NCI-H2029 (cell line): Measurements from ENCODE around the gene AIG1.
"Not testable (repeated sequence)": the region's sequence is repeated elsewhere in the genome, so short reads cannot be mapped to it uniquely, and the experiment has no call there.

Experiments
- DNase-seq: peaks from one replicate; lab custom pipeline; 2025; lab: John Stamatoyannopoulos, UW

Gene AIG1

DNA sequence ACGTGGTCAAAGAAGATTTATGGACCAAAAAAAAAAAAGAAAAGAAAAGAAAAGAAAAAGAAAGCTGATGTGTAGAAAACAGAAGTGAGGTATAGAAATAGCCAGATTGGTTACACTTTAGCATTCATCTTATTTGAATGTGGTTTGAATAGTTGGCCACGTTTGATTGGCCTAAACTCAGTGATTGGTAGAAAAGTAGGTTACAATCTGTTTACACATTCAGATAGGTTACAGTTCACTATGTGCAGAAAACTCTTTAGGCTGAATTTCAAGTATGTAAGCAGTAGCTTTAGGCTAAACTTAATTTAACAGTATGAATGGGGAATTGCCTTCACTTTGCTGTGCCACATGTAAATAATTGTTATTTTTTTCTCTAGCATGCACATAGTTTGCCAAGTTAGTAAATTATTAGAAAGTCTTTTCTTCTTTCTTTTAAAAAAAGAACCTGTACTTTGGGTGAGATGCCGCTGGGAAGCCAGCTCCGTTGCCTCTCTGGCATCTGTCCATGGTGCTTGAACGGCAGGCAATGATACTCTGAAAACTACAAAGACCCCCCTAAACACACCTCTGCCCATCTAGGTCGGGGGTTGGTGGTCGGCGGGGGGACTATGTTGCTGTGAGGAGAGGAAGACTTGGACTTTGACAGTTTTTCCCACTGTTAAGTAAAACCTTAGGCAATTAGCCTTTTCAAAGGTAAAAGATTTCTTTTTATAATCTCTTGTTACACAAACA, 173.0 kb downstream of the AIG1 start:
- DNase-seq = no peak

DNA sequence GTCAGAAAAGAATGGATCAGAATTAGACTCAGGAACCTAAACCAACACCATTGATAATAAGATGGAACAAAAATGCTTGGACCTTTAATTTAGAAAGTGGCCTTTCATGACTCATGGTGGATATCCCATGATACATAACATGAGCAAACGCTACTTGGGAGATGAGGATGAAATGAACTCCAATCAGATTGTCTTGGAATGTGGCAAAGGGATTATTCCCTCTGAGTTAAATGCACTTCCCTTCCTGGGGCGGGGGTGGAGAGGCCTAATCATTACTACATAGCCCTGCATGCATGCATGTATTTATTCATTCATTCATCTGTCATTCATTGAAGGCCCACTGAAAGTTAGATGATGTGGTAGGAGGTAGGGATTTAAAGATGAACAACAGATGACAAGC, 174.0 kb downstream of the AIG1 start:
- no peak for DNase-seq

DNA sequence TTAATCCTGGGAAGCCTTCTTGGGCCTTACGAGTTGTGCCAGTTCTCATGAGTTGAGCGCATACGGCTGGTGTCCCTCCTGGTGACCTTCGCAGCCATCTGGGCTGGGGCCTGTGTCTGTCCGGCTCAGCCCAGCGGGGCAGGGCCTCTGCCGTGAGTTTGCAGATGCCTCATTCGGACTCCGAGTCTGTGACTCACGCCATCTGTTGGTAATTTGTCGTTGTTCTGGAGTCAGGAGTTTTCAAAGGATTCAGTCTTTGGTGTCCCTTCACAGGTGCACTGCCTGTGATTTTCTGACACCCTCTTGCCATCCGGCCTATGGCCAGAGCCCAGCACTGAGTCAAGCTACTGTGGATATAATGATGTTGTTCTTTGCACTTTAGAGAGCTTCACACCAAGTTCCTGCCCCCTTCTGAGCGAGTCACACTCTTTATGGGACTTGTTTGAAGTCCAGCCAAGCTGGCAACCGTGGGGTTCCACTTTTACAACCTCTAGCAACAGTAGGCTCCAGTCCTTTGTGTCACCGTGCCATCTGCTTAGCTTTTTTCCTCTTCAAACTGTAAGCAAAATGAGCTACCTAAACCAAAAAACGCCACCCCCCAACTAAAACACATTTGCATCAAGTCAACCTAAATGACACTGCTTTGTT, 175.6 kb downstream of the AIG1 start:
- no peak for DNase-seq

DNA sequence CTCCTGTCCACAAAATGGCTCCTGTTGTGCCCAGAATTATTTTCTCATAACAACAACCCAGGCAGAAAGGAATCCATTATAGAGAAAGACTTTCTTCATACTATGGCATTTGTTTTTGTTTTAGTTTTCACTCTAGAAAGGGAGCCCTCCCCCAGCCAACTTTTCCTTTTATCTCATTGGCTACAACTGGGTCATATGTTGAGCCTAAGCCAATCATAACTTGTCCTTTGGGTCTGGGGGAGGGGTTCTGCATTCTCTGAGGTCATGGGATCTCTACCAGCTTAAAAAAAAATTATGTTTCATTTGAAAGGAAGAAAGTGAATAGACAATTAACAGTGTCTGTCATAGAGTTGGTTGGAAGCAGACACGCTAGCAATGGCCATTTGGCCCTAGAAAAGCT, 177.6 kb downstream of the AIG1 start:
- no peak for DNase-seq

DNA sequence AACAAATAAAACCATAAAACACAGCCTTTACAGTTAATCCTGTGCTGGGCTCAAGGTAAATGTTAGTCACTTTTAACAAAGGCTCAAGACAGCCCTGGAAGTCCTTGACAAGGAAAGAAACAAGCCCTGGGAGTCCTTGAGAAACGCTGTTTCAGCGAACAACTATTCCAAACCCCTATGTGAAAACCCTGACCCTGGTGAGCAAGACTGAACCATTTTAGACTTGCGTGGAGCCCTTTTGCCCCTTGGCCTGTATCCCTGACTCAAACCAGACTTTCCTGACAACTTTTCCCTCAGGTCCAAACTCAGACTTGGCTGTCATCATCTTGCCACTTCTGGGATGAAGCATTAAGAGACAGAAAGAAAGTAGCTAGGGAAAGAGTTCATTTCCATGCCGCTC, 180.4 kb downstream of the AIG1 start:
- no peak for DNase-seq

DNA sequence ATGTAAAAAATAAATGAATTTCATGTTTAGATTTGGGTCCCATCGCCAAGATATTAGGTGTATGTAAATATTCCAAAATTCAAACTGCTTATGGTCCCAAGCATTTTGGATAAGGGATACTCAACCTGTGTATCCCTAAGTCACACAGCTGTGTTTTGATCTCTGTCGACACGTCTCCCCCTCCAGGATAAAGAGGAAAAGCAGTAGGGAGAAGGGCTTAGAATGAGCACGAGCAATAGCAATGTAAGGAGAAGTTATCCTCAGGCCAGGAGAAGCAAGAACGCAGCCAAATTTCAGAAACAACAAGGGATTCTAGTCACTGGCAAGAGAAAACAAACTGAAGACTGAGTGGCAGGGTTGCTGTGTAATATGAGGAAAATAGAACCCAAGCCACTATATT, 181.2 kb downstream of the AIG1 start:
- no peak for DNase-seq

DNA sequence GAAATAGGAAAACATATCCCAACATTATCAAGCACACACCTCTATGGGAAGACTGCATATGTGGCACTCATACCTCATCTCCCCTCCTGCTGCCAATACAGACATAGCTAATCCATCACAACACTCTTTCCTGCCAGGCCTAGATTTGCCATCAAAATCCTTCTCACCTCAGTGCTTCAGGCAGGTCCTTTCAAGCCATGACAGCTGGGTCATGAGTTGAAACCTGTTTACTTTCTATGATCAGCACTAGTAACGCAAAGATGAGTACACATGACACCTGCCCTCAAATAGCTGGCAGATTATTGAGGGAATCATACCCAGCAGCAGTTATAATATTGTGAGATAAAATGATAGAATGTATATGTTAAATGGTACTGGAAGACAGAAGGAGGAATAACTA, 183.1 kb downstream of the AIG1 start:
- DNase-seq = no peak

DNA sequence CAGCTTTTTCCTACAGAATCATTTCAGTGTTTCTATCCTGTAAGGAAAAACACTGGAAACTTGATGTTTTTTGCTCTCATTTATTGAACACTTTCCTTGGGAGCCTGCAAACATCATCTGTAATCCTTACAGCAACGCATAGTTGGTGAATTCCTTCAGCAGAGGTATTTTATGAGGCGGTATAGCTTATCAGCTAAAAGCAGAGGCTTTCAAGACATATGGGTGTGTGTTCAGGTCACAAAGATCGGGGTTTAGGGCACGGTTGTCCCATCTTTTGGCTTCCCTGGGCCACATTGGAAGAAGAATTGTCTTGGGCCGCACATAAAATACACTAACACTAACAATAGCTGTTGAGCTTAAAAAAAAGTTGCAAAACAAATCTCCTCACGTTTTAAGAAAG, 185.0 kb downstream of the AIG1 start:
- no peak for DNase-seq

DNA sequence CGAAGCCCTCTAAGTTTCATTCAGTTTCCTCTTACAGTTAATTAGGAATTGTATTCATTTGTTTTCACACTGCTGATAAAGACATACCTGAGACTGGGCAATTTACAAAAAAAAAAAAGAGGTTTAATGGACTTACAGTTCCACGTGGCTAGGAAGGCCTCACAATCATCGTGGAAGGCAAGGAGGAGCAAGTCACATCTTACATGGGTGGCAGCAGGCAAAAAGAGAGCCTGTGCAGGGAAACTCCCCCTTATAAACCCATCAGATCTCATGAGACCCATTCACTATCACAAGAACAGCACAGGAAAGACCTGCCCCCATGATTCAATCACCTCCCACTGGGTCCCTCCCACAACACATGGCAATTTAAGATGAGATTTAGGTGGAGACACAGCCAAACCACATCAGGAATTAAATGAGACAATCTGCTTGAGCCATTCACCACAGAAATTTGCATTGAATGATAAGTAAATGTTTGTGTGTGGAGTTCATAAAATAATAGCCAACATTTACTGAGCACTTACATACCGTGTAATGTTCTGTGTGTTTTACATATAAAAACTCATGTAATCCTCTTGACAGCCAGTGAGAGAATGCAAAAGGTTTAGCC, 185.6 kb downstream of the AIG1 start:
- not testable (repeated sequence) for DNase-seq

DNA sequence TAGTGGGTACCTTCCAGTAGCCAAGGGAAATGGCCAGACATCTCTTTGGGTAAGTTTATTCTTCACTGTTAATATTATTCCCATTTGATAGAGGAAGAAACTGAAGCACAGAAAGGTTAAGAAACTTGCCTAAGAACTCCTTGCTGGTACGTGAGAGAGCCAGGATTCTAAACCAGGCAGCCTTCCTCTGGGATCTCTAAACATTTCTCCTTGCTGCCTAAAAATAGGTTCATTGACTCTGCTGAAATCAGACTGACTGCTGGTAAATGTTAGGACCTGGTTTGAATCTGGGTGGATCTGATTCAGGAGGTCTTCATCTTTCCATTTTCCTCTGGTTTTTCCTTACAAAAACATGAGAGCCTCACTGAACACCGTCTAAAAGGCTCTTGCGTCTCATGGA, 186.9 kb downstream of the AIG1 start:
- DNase-seq = no peak

DNA sequence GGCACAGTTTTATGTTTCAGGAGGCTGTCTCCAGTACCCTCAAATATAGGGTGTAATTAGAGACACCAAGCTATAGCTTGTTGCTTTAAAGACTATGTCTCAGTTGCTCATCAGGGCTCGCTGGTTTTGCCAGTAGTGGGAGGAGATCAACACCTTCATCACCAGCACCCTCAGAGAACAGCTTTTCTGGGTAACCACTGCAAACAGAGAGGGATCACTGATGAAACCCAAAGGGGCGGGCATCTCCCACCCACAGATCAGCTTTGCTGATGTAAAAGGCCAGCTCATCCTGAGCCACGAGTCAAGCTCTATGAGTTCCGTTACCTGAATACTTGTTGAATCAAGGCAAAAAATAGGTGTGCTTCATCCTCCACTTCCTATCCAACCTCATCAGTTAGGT, 187.7 kb downstream of the AIG1 start:
- DNase-seq = no peak

DNA sequence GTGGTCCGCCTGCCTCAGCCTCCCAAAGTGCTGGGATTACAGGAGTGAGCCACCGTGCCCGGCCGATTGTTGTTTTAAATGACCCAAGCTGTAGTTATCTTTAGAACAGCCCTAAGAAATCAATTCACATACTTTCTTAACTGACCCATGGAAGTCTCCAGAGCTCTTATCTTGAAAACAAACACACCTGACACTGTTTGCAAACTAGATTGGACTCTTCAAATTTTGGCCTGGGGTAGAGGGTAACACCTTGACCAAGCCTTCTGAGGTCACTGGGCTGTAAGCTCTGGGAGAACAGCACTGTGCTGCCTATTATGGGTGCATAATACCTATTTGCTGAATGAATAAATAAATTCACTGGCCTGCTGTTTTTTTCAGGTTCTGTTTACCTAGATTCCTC, 190.6 kb downstream of the AIG1 start:
- no peak for DNase-seq

DNA sequence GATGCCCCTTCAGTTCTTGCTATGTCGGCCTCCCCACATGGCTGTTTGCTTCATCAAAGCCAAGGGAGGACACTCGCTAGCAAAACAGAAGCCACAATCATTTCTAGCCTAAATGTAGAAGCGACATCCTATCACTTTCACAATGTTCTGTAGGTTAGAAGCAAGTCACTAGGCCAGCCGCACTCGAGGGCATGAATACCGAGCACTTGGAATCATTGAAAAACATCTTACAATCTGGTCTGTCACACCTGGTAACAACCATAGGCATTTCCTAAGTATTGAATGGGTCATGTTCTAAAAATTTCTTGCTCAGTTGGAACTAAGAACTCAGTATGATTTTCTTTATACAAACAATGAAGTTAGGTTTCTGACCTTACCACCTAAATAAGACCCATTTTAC, 192.3 kb downstream of the AIG1 start:
- no peak for DNase-seq

DNA sequence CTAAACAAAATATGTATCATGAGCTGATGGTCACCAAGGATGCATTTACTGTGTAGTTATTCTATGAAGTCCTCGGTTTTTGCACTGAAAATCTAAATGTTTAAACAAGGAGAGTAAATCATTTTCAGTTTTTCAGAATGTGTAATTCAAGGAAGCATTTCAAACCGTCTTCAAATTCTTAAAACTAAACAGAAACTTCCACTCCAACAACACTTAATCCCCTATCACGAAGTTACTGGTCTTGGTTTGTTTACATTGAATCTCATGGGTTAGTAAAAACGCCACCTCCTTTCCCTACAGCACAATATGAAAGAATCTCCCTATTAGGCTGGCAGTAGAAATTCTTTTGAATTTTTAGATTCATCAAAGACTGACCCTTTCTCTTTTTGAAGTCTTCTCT, 192.9 kb downstream of the AIG1 start:
- DNase-seq = no peak

DNA sequence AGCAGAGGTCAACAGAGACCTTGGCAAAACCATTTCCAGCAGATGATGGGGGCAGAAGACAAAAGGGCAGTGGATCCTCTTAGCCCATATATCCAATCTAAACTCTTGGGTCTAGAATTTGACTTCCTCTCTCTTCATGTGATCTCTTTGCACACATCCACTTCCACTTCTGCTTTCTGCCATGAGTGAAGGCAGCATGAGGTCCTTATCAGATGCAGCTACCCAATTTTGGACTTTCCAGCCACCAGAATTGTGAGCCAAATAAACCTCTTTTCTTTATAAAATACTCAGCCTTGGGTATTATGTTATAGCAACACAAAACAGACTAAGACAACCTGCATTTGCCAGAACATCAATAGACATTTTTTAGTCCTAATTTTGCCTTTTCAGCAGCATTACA, 198.3 kb downstream of the AIG1 start:
- DNase-seq = no peak

DNA sequence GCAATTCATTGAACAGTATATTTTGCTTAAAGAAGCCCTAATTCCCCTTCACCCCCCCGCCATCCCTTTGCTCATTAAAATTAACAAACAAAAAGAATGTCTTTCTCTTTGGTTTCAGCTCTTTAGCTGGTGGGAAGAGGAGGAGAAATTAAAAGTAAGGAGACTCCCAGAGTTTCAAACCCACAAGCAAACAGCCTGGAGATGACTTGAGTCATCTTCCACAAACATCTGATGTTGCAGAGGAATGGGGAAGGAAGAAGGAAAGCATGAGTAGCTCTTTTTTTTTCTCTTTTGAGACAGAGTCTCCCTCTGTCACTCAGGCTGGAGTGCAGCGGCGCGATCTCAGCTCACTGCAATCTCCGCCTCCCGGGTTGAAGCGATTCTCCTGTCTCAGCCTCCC, 200.2 kb downstream of the AIG1 start:
- no peak for DNase-seq

DNA sequence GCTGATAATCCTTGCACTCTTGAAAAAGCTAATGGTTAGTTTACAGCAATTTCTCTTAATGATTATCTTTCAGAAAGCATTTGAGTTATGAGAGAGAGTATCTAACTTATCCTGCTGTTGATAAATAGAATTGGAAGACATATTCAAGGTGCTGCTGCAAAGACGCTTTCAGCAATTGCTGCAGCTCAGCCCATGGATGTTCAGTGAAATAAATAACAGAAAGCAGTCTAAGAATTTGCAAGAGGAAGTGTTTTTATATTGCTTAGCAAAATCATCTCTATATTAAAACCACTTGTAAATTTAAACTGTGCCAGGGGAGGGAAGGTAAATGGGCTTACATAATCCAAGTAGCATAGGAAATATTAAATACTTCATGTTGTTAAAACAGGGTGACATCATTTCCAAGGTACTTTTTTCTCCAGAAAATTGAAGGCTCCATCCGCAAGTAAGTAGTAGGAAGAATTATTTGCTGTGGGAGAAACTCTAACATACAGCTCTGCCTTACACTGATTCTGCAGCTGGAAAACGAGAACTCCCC, 201.3 kb downstream of the AIG1 start:
- DNase-seq = no peak

DNA sequence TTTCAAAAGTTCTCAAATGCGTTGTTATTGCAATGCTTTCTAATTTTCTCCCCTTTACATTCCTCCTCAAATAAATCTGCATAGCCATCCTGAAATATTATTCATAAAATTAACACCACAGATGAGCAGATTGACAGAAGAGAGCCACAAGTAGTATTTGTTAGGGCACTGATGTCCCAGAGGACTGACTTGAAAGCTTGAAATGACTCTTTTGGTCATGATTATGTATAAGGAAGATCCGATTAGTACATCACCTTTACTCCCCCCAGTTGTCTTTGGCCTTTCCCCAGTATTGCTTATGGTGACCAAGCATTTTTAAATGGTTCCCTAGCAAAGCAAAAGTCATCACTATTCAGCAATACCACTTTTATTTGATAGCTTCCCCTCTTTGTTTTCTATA, 202.2 kb downstream of the AIG1 start:
- DNase-seq = no peak

DNA sequence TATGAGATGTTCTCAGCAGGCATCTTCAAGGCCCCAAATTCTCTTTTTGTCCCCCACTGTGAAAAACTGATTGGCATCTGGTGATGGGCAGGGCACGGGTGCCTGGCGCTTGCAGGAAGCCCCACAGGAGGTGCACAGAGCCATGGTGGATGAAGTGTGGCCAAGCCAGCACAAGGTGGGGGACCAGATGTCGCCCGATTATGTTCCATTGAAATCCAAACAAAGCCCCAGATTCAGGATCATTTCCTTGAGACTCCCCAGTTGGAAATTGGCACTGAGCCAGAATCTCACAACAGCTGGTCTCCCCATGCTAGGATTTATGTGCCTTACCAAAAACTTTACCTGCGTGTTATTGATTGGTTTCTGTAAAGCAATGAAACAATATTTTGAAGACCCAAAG, 203.7 kb downstream of the AIG1 start:
- no peak for DNase-seq

DNA sequence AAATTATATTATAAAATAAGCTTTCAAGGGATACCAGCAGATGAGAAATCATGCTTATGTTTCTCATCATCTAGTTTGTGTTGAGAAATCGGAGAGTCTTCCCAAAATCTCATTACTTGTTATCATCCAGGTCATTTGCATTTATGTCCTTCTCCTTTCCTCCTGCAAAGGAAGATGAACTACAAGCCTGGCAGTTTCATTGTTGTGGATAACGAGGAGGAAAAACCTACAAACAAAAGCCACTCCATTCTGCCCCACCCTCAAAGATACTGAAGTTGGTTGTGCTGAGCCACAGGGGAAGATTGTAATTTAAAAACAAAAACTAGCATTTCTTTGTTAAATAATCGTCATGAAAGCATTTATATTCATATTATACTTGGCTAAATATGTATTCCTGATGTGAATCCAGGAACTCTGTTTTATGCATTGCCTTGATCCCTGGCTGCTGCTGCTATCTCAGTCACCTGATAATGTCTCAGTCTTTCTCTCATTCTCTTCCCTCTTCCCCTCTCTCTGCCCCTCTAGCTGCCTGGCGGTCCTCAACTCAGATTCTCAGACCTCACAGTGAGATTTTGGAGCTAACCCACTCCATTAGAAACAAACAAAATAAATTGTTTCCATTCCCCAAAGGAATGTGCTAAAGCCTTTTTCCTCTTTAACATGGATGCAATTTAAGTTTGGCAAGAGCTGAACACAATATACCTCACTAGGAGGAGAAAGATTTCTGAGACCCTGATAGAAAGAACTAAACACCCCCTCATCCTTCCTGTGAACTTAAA, 204.5 kb downstream of the AIG1 start:
- DNase-seq = no peak

DNA sequence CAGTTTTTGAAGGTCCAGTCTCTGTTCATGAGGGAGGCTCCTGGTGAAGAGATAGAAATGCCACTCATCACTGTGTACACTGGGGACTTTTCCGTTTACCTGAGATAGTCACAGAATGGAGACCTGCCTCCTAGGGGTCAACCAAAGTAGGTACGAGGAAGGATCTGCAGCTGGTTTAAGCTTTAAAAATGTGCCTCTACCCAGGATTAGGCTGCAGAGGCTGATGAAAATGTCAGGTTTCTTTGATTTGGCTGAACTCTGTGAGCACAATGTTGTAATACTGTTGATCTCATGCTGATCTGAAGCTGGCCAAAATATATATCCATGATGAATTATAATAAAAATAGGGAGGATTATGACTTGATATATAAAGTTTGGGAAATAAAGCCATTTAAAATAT, 207.1 kb downstream of the AIG1 start:
- DNase-seq = no peak

DNA sequence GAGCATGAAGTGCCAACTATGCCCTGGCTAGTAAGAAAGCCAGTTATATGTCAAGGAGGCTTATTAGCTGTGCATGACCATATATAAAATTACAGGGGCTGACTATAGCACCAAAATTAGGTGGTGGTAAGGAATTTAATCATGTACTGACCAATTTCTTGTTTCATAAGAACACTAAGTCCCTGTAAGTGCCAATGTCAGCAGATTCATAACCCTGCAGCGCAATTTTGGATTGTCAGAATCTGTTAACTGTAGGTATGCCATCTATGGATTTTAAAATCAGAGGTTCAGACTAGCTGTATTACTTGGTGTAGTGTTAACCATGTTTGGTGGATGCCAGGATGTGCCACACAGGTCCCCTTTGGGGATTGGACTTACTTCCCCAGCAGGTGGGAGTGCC, 207.8 kb downstream of the AIG1 start:
- DNase-seq = no peak

DNA sequence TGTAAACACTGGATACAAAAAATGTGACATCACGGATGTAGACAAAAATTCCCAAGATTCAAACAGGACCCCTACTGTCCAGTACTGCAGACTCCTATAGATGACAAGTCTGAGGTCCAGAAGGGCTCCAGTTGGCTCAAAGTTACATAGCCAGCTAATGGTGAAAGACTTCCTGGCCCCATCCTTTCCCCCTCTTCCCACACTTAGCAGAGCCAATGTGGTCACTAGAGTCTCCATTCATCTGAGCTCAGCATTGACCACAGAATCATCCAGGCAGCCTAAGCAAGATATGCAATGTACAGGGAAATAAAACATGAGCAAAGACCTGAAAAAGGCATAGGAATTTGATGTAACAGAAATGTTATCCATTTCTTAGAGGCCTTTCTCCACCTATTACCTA, 209.3 kb downstream of the AIG1 start:
- DNase-seq = no peak
